ENCODE data around the gene CREM. TPM values are rescaled to one million over a fixed set of nuclear protein-coding genes. Genes with fewer than 3 reads are reported as not detected.

CREM gene
- total and polyA plus RNA-seq, 2 of the 8 experiments (the other 6 are each of a cell fraction or from before 2014, with no cell fraction given) = 18.7 to 21.9 TPM

DNA sequence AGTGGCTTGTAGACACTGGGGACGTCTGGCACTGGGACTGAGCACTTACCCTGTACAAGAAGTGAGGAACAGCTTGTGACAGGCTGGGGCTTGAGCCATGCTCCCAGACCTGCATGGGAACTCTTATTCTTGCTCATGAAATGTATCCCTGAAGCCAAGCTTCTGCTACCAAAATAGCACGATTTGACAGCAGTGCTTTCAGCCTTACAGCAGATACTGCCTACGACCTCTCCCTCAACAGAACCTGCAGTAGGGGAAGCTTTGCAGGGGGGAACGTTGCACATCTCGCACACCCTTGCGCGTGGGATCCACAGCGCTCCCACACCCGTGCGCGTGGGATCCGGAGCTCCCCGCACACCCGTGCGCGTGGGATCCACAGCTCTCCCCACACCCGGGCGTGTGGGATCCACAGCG, 88.0 kb downstream of the CREM start:
- no peaks in the 10 kb centered on the region for H3K79me1 ChIP-seq (ENCODE audit: low read depth, low read length)
- H3K4me2 ChIP-seq (ENCODE audit: insufficient read depth in 1 of 2, low read depth in 2 of 2, low read length in 2 of 2) = no peak overlapping the region
- FAIRE-seq (no peak), DNase-seq (ENCODE audit: low read depth in 1 of 2, low spot score in 2 of 2) (no peak)
- H3K4me3 ChIP-seq (ENCODE audit: extremely low read depth in 1 of 4, insufficient read depth in 2 of 4, low read depth in 3 of 4, low read length in 4 of 4) = no peak overlapping the region
- no peak overlapping the region for H3K27ac ChIP-seq (ENCODE audit: low read depth, low read length)
- no peaks in the 10 kb centered on the region for H3K79me2 ChIP-seq (ENCODE audit: control insufficient read depth in 1 of 2, insufficient read depth in 2 of 2, low read length in 2 of 2)
- no peaks in the 10 kb centered on the region for H3K9me3 ChIP-seq (ENCODE audit: insufficient read depth in 2 of 2, low read depth in 1 of 2, low read length in 1 of 2)
- ChIA-PET CTCF (ENCODE audit: partially characterized antibody) (interaction anchor here (0.6 to 15.6 kb wide), 7 partner anchors 9 to 135 kb away, joined by 3 to 177 read pairs (median 5); partner anchors contain the start of gene CREM), POLR2A (ENCODE audit: partially characterized antibody) (no interaction called here)
- peaks cover 0 to 1% (median 0%) of the 10 kb centered on the region in 4 experiments; a peak in 1 of 7 replicates for H3K27me3 ChIP-seq (replicated peaks in 1 of 4; ENCODE audit: control insufficient read depth in 3 of 4, extremely low read depth in 1 of 4, insufficient read depth in 3 of 4, low read length in 3 of 4)
- H2BK20ac ChIP-seq (ENCODE audit: low read length) = no peak overlapping the region
- H2BK120ac ChIP-seq (replicated peaks; ENCODE audit: low read depth, low read length) = no peak overlapping the region
- no peak overlapping the region for H2BK15ac ChIP-seq (ENCODE audit: low read length)
- no peaks in the 10 kb centered on the region for H4K20me1 ChIP-seq (replicated peaks in 1 of 2; ENCODE audit: control insufficient read depth in 1 of 2, insufficient read depth in 2 of 2, low read length in 2 of 2)
- no peak overlapping the region for H4K5ac ChIP-seq (ENCODE audit: insufficient read length, low read depth, low read length)
- no peak overlapping the region for H2BK5ac ChIP-seq (ENCODE audit: low read depth, low read length)
- H2BK12ac ChIP-seq (ENCODE audit: low read depth, low read length) = no peak overlapping the region
- H2AFZ ChIP-seq (ENCODE audit: low read length) = no peak overlapping the region
- H3K36me3 ChIP-seq (ENCODE audit: control insufficient read depth in 2 of 4, insufficient read depth in 4 of 4, low read length in 3 of 4) = no peaks in the 10 kb centered on the region
- no peak overlapping the region for H4K91ac ChIP-seq (replicated peaks; ENCODE audit: insufficient read length, low read length)
- 94% methylated on average over 19 of the region's 19 CpGs; no CpG with 5 or more reads in 1 of the 2 experiments for WGBS, 2 experiments (ENCODE audit: extremely low coverage in 1 of 2, insufficient coverage in 1 of 2, insufficient read length in 1 of 2, insufficient replicate concordance in 2 of 2, low coverage in 1 of 2, low lambda C conversion rate in 2 of 2, missing lambda C conversion rate in 1 of 2)
- H2AK5ac ChIP-seq (ENCODE audit: low read depth, low read length) = no peak overlapping the region
- H3K56ac ChIP-seq (replicated peaks; ENCODE audit: insufficient read length, low read depth, low read length) = no peak overlapping the region
- H3K14ac ChIP-seq (ENCODE audit: insufficient read length) = no peak overlapping the region
- no peak overlapping the region for H3K18ac ChIP-seq (ENCODE audit: extremely low read depth, low read length)
- peaks cover 2 to 10% (median 4%) of the 10 kb centered on the region in 4 experiments; a peak in 5 of 7 replicates for H3K4me1 ChIP-seq (replicated peaks in 1 of 4; ENCODE audit: control insufficient read depth in 3 of 4, insufficient read depth in 4 of 4, low read length in 3 of 4)
- H3K23ac ChIP-seq (ENCODE audit: insufficient read length) = no peak overlapping the region
- no peak overlapping the region for H4K8ac ChIP-seq (ENCODE audit: extremely low read depth, insufficient read depth, low read length)
- H3K23me2 ChIP-seq (ENCODE audit: low read depth, low read length) = no peaks in the 10 kb centered on the region
- H3K9ac ChIP-seq (replicated peaks in 1 of 4; ENCODE audit: extremely low read depth in 1 of 4, low read depth in 3 of 4, low read length in 3 of 4) = no peak overlapping the region
- no peak overlapping the region for H3K4ac ChIP-seq (replicated peaks; ENCODE audit: insufficient read length, low read depth, low read length)
- TF ChIP-seq CHD1 (IDR thresholded peaks at IDR 0.05; ENCODE audit: low read depth, low read length) = no peak
- TF ChIP-seq EZH2 (IDR thresholded peaks at IDR 0.05; ENCODE audit: low read depth, low read length, severe bottlenecking) = no peak
- no peak for TF ChIP-seq JUND (IDR thresholded peaks at IDR 0.05; ENCODE audit: low read length)
- TF ChIP-seq ATF3 (IDR thresholded peaks at IDR 0.05; ENCODE audit: insufficient read depth, low read depth, low read length) = no peak
- TF ChIP-seq PHF8 (conservative IDR thresholded peaks at IDR 0.05; ENCODE audit: low read depth, low read length) = no peak
- no peak for TF ChIP-seq KDM1A (IDR thresholded peaks at IDR 0.05; ENCODE audit: borderline replicate concordance, low read length)
- no peak for TF ChIP-seq MAFK (IDR thresholded peaks at IDR 0.05; ENCODE audit: low read depth, low read length)
- TF ChIP-seq ZNF274 (IDR thresholded peaks at IDR 0.05; ENCODE audit: borderline replicate concordance, extremely low read depth, low read length) = no peak
- no peak for TF ChIP-seq KDM5A (IDR thresholded peaks at IDR 0.05; ENCODE audit: low read length)
- no peak for TF ChIP-seq RBBP5 (IDR thresholded peaks at IDR 0.05; ENCODE audit: borderline replicate concordance, low read depth, low read length)
- no peak for TF ChIP-seq USF2 (IDR thresholded peaks at IDR 0.05; ENCODE audit: low read length)
- no peak for TF ChIP-seq TAF1 (IDR thresholded peaks at IDR 0.05; ENCODE audit: low read depth, low read length)
- no peak for TF ChIP-seq BCL11A (IDR thresholded peaks at IDR 0.05; ENCODE audit: low read depth in 2 of 2, low read length in 2 of 2)
